Mammary epithelial cell (primary cell): ENCODE results near the gene NCLN.

Source experiments
- EZH2 ChIP-seq: IDR thresholded peaks from 2 replicates; pipeline ENCODE4 v1.6.1; 2012; ENCODE audit warnings: low read length, inconsistent platforms, borderline replicate concordance
- TF ChIP-seq, protein P1 (sequence below), 2 donors: IDR thresholded peaks in 1 of 2; conservative IDR thresholded peaks in 1 of 2; 2 replicates each; pipeline ENCODE4 v1.5.1; 2011 to 2012; ENCODE audit warnings: inconsistent platforms in 2 of 2, low read length in 2 of 2, mild to moderate bottlenecking in 2 of 2, control low read depth in 1 of 2, low read depth in 1 of 2; ENCODE audit not compliant: insufficient read depth in 1 of 2; ENCODE audit errors: extremely low read depth in 1 of 2

DNA sequence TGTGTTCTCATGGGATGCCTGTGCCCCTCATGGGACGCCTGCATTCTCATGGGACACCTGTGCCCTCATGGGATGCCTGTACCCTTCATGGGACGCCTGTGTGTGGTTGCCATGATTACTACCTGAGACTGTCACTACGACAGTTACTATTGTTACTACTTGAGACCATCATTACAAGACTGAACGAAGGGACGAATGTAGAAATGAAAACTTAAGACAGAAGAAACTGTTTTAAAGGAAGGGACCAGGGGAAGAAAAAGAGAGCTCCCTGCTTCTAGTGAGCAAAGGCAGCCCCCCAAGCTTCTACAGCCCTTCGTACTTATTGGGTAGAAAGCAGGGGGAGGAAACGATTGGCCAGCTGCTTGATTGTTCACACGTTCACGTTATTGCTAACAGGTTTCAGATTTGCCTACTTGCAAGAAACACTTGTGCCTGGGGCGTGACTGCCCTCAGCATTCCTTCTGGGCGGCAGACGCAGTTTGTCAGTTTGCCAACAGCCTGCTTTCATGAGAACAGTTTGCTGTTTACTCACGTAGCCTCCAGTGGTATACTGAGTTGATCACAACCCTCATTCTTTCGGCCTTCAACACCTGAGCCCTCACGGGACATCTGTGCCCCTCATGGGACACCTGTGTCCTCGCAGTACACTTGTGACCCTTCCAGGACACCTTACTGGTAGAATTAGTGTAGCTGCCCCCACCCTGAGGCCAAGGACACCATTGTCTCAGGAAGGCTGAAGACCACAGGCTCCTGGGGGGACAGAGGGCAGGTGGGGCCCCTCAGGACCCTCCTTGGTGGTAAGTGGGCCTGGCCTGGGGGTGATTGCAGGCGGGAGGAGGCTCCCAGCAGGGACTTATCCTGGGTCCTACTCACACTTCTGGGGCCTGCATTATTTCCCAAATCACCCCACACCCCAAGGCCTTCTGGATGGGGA, 9.7 kb upstream of the NCLN start:
- no peak for TF ChIP-seq EZH2
- TF ChIP-seq, protein P1, sequence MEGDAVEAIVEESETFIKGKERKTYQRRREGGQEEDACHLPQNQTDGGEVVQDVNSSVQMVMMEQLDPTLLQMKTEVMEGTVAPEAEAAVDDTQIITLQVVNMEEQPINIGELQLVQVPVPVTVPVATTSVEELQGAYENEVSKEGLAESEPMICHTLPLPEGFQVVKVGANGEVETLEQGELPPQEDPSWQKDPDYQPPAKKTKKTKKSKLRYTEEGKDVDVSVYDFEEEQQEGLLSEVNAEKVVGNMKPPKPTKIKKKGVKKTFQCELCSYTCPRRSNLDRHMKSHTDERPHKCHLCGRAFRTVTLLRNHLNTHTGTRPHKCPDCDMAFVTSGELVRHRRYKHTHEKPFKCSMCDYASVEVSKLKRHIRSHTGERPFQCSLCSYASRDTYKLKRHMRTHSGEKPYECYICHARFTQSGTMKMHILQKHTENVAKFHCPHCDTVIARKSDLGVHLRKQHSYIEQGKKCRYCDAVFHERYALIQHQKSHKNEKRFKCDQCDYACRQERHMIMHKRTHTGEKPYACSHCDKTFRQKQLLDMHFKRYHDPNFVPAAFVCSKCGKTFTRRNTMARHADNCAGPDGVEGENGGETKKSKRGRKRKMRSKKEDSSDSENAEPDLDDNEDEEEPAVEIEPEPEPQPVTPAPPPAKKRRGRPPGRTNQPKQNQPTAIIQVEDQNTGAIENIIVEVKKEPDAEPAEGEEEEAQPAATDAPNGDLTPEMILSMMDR (conservative IDR thresholded peaks at IDR 0.05 in 1 of 2, IDR thresholded peaks at IDR 0.05 in 1 of 2; ENCODE audit: extremely low read depth in 1 of 2, insufficient read depth in 1 of 2, low read depth in 1 of 2, low read length in 2 of 2): no peak
